Mesothelial cell of epicardium (in vitro differentiated cells): ENCODE measurements around the gene FERMT1. TPM values are rescaled to one million over a fixed set of nuclear protein-coding genes. Genes with fewer than 3 reads are reported as not detected.

Experiments used
- DNase-seq, 2 experiments: peaks; one replicate each; pipeline ENCODE4 v3.0.0; 2021; ENCODE audit warnings: low spot score in 2 of 2; ENCODE audit not compliant: unreplicated experiment in 2 of 2
- H3K27ac Mint-ChIP-seq: 2 replicates; pipeline ENCODE4 v1.8.0; 2021; ENCODE audit warnings: mixed read lengths
- H3K27me3 Mint-ChIP-seq: 2 replicates; pipeline ENCODE4 v1.8.0; 2021; ENCODE audit warnings: low read depth, mixed read lengths
- H3K36me3 Mint-ChIP-seq: 2 replicates; pipeline ENCODE4 v1.8.0; 2021; ENCODE audit warnings: mixed read lengths
- H3K4me1 Mint-ChIP-seq: 2 replicates; pipeline ENCODE4 v1.8.0; 2021; ENCODE audit warnings: mixed read lengths
- H3K4me3 Mint-ChIP-seq: 2 replicates; pipeline ENCODE4 v1.8.0; 2021; ENCODE audit warnings: mild to moderate bottlenecking, moderate library complexity, mixed read lengths
- H3K9me3 Mint-ChIP-seq: 2 replicates; pipeline ENCODE4 v1.8.0; 2021; ENCODE audit warnings: mixed read lengths
- total RNA-seq: library from RNA; stranded (reverse); gene quantifications from 3 replicates; pipeline ENCODE4 v1.2.1, GENCODE V29; 2021
- TF ChIP-seq, protein P1 (sequence below): fragments of 200-600 bp; sonication (generic); IDR thresholded peaks from one replicate; pipeline ENCODE4 v1.5.0; 2021; ENCODE audit warnings: antibody characterized with exemption; ENCODE audit not compliant: unreplicated experiment

FERMT1 gene
- total RNA-seq, 1 donor from 2014 or later = 21.9 TPM

DNA sequence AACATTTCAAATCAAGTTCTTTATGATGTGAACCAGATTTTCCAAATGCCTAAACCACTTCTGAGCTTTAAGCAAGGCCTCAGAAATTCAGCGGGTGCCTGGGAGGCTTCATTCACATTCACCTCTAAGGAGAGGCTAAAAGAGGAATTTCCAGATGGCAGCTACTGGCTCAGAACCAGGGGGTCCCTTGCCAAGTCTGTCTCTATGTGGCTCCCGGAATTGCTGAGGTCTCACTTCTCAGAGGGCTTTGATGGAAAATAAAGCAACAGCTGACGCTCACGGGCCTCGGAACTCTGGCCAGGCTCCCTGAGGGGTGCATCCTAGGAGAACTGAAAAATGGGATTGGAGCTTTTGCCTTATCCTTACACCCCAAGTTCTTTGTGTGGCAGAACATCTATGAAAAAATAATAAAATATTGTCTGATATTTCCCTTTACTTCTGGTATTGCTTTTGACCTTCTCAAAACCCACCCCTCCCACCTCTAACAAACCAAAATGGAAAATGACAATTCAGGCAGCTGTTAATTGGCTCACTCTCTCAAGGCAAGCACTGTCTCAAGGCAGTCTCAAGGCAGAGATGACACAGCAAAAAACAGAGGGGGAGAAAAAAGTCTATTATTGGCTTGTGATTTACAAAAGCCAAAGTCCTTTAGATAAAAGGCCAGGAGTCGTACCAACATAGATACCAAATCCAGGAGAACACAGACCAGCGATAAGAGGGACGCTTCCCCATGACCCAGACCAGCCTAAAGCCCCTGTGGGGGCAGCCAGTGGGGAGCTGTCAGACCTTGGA, 47.2 kb downstream of the FERMT1 start:
- Mint-ChIP-seq H3K27me3 (no peaks in the 10 kb centered on the region), H3K27ac (peak overlapping the region; percentile 83), H3K36me3 (peaks cover 12% of the 10 kb centered on the region), H3K4me3 (no peak overlapping the region), H3K4me1 (peaks cover 24% of the 10 kb centered on the region), H3K9me3 (no peaks in the 10 kb centered on the region)
- TF ChIP-seq, protein P1, sequence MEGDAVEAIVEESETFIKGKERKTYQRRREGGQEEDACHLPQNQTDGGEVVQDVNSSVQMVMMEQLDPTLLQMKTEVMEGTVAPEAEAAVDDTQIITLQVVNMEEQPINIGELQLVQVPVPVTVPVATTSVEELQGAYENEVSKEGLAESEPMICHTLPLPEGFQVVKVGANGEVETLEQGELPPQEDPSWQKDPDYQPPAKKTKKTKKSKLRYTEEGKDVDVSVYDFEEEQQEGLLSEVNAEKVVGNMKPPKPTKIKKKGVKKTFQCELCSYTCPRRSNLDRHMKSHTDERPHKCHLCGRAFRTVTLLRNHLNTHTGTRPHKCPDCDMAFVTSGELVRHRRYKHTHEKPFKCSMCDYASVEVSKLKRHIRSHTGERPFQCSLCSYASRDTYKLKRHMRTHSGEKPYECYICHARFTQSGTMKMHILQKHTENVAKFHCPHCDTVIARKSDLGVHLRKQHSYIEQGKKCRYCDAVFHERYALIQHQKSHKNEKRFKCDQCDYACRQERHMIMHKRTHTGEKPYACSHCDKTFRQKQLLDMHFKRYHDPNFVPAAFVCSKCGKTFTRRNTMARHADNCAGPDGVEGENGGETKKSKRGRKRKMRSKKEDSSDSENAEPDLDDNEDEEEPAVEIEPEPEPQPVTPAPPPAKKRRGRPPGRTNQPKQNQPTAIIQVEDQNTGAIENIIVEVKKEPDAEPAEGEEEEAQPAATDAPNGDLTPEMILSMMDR = no peak
- DNase-seq = no peak

DNA sequence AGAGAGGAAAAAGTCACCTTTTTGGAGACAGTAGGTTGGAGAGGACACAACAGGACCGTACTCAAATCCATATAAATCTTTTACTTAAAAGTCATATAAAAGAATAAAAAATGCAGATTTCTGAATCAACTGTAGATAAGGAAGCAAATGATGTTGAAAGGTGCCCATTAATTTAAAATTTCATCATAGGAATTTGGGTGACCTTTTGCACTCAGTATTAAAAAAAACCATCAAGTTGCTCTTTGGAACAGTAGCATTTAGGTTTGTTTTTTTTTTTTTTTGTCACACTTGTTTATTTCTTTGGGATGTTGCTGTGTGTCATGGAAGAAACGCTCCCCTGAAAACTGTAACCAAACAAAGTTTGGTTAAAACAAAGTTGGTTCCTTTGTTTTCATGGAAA, 48.0 kb downstream of the FERMT1 start:
- TF ChIP-seq, protein P1 = no peak
- no peak for DNase-seq
- H3K9me3 Mint-ChIP-seq = no peaks in the 10 kb centered on the region
- no peak overlapping the region for H3K4me3 Mint-ChIP-seq
- H3K27me3 Mint-ChIP-seq = no peaks in the 10 kb centered on the region
- peaks cover 13% of the 10 kb centered on the region for H3K36me3 Mint-ChIP-seq
- H3K4me1 Mint-ChIP-seq = peaks cover 24% of the 10 kb centered on the region
- peak overlapping the region; percentile 89 for H3K27ac Mint-ChIP-seq

DNA sequence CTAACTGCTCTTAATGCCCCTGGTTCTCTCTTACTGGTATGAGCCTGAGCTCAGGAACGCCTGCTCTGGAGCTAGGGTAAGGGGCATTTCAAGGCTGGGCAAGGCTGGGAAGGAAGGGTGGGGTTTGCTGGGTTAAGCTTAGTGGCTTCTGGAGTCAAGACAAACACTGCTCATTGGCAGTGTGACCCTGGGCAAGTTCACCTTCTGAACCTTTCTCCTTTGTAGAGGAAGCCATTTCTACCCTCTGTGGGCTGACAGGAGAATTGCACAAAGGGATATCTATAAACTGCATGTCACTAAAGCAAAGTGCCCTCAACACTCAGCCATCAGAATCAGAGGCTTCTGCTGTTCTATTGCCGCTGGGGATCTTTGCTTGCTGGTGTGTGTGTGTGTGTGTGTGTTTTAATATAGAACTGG, 48.7 kb downstream of the FERMT1 start:
- TF ChIP-seq, protein P1 = no peak
- H3K27ac Mint-ChIP-seq = peak overlapping the region; percentile 89

DNA sequence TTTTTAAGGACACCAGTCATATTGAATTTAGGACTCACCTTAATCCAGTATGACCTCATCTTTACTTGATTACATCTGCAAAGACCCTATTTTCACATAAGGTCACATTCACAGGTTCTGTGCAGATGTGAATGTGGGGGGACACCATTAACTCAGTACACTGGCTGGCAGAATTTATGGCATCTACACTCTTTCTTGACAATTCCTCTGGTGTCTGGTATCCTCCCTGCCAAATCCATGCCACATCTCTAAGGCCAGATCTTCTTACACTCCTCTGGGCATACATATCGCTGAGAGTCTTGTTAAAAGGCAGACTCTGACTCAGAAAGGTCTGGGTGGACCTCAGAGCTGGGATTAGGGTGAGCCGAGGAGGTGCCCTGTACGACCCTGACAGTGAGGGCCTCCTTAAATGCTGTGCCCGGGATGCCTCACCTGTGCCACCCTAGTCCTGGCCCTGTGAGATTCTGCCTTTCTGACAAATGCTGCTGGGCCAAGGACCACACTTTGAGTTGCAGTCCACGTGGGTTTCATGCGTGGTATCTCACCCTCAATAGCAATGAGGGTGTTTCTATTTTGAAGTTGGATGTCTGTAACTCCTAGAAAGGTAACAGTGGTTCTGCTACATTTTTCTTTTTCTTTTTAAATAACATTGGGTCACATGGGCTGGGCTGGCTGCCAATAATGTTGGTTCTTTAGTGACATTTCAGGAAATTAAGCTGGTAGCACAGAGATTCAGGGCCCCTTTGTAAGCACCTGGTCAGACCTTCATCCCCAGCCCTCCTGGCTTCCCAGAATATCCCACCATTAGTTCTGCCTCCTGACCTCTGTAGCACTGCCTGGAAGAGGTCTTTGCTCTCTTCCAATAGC, 51.8 kb downstream of the FERMT1 start:
- Mint-ChIP-seq H3K27me3 (no peaks in the 10 kb centered on the region), H3K36me3 (peaks cover 16% of the 10 kb centered on the region), H3K4me3 (no peak overlapping the region), H3K27ac (peak overlapping the region; percentile 83), H3K4me1 (peaks cover 24% of the 10 kb centered on the region), H3K9me3 (no peaks in the 10 kb centered on the region)
- TF ChIP-seq, protein P1 = no peak
- no peak for DNase-seq

More for the DNA sequence above, 48.7 kb downstream of the FERMT1 start:
- Mint-ChIP-seq H3K27me3 (no peaks in the 10 kb centered on the region), H3K4me3 (no peak overlapping the region), H3K9me3 (no peaks in the 10 kb centered on the region), H3K4me1 (peaks cover 24% of the 10 kb centered on the region), H3K36me3 (peaks cover 13% of the 10 kb centered on the region)
- no peak for DNase-seq

DNA sequence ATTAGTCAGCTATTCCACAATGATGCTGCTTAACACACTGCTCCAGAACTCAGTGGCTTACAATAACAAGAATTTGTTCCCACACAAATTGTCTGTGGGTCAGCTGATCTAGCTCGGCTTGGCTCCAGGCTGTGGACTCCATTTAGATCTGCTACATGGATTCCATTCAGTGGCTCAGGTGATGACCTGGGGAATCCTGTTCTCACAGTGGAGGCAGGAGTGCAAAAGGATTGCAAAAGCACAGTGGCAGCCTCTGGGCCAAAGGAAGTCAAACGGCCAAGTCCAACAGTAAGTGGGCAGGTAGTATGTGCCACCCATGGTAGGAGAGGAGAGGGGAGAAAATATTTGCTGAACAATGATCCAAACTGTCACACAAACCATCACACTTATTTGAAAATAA, 53.2 kb downstream of the FERMT1 start:
- Mint-ChIP-seq H3K27ac (peak overlapping the region; percentile 53), H3K36me3 (peaks cover 16% of the 10 kb centered on the region), H3K27me3 (no peaks in the 10 kb centered on the region), H3K9me3 (no peaks in the 10 kb centered on the region), H3K4me1 (peaks cover 20% of the 10 kb centered on the region), H3K4me3 (no peak overlapping the region)
- DNase-seq = no peak
- TF ChIP-seq, protein P1 = no peak
